GM10847 (cell line): ENCODE results near the gene MEAK7.

Source experiments
- POLR2A ChIP-seq: IDR thresholded peaks from 2 replicates; pipeline ENCODE4 v1.6.1; 2011; ENCODE audit not compliant: insufficient read length; ENCODE audit errors: extremely low read depth

MEAK7 gene

DNA sequence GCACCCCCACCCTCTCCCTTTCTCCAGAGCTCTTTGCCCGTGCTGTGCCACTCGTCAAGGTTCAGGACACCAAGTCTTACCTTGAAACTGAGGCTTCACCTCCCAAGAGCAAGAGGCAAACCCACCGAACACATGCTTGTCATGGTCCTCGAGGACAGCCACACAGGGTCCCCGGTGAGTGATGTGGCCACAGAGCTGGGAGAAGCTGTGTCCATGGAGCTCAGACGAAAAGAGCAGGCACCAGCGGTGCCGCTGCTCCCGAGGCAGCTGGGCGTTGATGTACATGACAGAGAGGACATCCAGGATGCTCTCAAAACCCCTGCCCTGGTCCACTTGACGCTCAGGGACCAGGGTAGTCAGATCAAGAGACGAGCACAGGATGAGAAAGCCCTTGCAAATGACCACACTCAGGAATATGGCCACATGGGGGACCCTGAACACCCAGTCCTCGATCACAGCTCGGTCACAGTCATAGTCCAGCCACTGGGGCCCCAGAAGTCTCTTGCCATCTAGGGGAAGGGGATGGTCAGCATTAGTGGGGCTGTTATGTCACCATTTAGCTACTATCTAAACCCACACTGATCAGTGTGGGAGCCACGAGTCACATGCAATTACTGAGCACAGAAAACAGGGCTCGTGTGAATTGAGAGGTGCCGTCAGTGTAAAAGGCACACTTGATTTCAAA, 17.8 kb downstream of the MEAK7 start:
- TF ChIP-seq POLR2A: no peak

DNA sequence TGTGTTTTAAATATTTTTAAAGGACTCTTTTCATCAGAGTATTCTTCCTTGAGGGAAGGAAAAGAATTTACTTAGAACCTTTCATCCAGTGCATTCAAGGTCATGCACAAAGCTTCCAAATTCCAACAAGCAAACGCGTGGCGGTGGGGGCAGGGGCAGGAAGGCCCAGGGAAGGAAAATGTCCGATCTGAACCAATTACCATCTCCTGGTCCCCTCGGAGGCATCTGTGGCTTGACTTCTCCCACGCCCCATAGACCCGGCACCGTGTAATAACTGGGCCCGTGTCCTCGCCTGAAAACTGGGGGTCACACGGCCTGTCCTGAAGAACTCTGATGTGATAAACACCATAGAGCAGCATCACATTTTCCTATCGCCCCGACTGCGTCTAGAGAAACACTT, 18.3 kb downstream of the MEAK7 start:
- no peak for TF ChIP-seq POLR2A

DNA sequence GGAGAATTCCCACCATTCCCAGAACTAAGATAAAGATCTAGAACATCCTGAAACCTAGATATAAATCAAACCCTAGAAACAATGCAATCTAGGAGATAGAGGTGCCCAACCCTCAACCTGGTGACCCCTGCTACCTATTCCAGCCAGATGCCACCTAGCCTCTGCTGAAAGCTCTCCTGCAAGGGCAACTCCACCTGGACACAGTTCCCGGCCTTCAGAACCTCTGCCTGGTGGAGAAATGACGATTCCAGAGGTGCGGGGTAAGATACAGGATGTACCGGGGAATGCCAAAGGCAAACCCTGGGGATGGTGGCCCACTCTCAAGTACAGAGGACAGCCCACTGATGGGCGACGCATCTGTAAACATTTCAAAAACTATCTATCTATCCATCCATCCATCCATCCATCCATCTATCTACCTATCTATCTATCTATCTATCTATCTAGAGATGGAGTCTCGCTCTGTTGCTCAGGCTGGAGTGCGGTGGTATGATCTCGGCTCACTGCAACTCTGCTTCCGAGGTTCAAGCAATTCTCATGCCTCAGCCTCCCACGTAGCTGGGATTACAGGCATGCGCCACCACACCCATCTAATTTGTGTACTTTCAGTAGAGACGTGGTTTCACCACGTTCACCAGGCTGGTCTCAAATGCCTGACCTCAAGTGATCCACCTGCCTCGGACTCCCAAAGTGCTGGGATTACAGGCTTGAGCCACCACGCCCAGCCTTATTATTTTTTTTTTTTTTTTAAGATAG, 19.0 kb downstream of the MEAK7 start:
- no peak for TF ChIP-seq POLR2A

GRCh38 chr16:84484579-84485254, 19.7 kb downstream of the MEAK7 start:
- TF ChIP-seq POLR2A: no peak

- no peak for TF ChIP-seq POLR2A
Measured at GRCh38 chr16:84483882-84484565, 20.4 kb downstream of the MEAK7 start.

- TF ChIP-seq POLR2A: no peak
Measured at GRCh38 chr16:84482951-84483881, 21.2 kb downstream of the MEAK7 start.

GRCh38 chr16:84482001-84482891, 22.2 kb downstream of the MEAK7 start:
- TF ChIP-seq POLR2A: no peak

- TF ChIP-seq POLR2A: no peak
Measured at GRCh38 chr16:84481051-84481735, 23.3 kb downstream of the MEAK7 start.

GRCh38 chr16:84479716-84480450, 24.6 kb downstream of the MEAK7 start:
- no peak for TF ChIP-seq POLR2A

GRCh38 chr16:84478172-84478947, 26.1 kb downstream of the MEAK7 start:
- TF ChIP-seq POLR2A: no peak

DNA sequence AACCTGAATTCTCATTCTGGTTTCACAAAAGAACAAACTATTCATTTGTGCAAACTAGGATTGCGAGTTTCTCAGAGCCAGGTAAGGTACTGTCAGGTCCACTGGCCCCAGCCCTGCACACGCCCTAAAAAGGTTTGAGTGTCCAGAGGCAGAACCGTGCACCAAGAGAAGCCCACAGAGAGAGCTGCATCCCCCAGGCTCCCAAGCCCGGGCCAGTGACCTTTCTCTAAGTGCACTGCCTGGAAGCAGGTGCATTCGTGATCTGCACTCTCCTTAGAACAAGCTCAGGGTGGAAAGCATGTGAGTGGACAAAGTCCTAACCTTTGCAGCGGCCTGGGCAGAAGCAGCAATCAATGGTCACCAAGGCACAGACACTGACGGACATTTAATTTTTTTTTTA, 26.8 kb downstream of the MEAK7 start:
- TF ChIP-seq POLR2A: no peak

GRCh38 chr16:84476401-84476800, 28.1 kb downstream of the MEAK7 start:
- no peak for TF ChIP-seq POLR2A
